Inflammatory macrophage treated with lipopolysaccharide for 4 hours (primary cell): ENCODE results near the gene BRPF3.

Experiments used
- DNase-seq: peaks from one replicate; pipeline ENCODE4 v3.0.0-alpha.2; 2020

Gene BRPF3

DNA sequence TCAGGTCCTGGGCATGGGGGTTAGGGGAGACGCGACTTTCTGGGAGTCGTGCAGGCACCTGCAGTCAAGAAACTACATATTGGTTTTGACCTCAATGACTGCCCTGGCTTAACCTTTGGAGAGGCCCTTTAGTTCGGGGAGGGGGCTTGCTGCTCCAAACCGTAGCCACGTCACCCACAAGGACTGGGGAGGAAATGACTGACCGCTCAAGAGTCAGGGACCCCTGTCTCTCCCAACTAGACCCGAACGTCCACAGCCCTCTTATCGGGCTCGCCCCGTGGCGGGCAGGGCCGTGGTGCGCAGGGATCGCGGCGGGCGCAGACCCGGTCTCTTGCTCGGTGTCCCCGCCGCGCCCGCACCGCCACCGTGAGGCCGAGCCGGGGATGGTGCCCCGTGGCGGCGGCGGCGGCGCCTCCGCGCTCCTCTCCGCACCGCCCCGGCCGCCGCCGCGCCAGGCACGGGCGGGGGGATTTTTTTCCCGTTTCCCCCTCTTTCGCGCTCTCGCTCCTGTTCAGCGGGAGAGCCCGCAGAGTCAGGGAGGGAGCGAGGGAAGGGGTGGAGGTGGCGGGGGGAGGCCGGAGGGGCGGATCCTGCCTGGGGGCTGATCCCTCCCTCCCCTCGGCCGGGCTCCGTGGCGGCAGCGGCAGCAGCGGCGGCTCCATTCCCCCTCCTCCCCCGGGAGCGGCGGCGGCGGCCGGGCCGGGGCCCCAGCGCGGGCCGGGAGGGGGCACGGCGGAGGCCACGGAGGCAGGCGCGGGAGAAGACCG, at the start of gene BRPF3:
TSS of gene BRPF3 (plus strand) at position 632 of the 767 bp plus-strand sequence. CDS start 3,579 bp downstream, outside the sequence.
- peak; percentile 79 for DNase-seq

DNA sequence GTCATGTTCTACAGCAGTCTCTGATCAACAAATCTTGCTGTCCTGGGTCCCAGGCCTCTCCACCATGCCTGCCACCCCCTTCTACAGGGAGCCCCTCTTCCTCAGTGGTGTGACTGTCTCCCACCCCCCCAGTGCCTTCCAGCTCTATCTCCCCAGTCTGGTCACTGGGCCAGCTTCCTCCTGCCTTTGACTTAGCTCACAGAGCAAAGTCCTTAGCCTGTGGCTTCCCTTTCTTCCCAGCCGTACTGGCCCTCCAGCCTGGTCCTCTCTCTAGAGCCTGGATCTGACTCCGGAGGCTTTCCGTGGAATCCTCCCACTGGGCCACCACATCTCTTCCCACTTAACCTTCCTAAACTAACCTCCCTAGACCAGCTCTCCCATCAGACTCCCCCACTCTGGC, 49.2 kb upstream of the BRPF3 start:
- DNase-seq: no peak

DNA sequence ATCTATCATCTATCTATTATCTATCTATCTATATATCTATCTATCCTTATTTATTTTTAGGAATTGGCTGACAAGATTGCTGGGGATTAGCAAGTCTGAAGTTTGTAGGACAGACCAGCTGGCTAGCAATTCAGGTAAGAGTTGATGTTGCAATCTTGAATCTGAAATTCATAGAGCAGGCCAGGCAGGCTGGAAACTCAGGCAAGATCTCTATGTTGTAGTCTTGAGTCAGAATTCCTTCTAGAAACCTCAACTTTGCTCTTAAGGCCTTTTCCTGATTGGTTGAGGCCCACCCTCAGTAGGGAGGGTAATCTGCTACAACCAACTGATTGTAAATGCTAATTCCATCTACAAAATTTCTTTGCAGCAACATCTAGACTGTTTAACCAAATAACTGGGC, 47.1 kb upstream of the BRPF3 start:
- no peak for DNase-seq

DNA sequence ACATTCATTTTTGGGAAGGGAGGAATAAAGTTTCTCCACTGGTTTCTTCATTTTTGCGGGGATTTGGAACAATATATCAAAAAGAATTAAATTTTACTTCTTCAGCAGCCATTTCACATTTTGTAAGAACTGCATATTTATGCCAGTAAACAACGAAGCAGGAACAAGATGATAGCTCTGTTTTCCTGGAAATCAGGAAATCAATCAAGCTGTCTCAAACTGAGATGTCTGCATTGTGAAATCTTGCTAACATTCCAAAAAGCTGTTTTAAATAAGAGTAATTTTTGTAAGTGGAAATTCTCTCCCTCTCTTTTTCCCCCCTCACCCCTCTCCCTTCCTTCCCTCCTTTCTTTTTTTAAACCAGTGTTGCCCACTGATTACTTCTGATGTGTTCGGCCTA, 46.3 kb upstream of the BRPF3 start:
- no peak for DNase-seq

DNA sequence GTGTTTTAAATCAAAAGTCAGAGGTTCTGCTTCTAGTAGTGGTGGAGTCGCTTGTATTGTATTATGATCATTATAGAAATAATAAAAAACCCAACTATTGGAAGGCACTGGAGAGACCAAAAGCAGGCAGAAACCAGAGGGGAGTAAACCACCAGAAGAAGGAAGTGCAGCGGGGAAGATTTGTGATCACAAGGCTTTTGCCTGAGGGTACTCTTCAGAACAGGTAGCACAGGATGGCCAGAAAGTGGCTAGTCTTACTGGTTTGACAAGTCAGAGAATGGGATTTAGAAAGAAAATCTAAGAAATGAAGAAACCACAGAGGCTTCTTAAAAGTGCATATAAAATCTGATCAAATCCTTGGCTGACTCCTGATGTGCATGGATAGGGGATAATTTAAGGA, 42.3 kb upstream of the BRPF3 start:
- DNase-seq: no peak

DNA sequence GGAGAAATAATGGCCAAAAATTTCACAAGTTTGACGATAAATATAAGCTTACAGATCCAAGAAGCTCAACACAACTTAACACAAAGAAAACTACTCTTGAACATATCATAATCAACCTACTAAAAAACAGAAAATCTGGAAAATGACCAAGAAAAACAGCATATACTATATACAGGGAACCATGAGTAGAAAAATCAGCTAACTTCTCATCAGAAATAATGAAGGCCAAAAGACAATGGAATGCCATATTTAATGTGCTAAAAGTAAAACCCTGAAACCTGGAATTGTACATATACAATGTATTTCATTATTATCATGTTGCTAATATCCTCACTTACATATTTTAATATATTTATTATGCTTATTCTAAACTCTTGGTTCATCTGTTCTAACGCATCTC, 40.9 kb upstream of the BRPF3 start:
- no peak for DNase-seq

DNA sequence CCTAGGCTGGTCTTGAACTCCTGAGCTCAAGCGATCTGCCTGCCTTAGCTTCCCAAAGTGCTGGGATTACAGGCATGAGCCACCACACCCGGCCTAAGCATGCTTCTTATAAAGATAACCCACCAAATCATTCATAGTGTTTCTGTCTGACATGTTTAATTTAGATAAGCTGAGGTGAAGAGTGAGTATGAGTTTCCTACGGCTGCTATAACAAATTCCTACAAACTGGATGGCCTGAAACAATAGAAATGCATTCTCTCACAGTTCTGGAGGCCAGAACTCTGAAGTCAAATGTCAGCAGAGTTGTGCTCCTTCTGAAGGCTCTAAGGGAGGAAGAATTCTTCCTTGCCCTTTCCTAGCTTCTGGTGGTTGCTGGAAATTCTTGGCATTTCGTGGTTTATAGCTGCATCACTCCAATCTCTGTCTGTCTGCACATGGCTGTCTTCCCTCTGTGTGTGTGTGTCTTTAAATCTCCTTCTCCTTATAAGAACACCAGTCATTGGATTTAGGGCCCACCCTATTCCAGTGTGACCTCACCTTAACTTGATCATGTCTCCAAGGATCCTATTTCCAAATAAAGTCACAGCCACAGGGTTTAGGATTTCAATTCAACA, 36.3 kb upstream of the BRPF3 start:
- DNase-seq: no peak

DNA sequence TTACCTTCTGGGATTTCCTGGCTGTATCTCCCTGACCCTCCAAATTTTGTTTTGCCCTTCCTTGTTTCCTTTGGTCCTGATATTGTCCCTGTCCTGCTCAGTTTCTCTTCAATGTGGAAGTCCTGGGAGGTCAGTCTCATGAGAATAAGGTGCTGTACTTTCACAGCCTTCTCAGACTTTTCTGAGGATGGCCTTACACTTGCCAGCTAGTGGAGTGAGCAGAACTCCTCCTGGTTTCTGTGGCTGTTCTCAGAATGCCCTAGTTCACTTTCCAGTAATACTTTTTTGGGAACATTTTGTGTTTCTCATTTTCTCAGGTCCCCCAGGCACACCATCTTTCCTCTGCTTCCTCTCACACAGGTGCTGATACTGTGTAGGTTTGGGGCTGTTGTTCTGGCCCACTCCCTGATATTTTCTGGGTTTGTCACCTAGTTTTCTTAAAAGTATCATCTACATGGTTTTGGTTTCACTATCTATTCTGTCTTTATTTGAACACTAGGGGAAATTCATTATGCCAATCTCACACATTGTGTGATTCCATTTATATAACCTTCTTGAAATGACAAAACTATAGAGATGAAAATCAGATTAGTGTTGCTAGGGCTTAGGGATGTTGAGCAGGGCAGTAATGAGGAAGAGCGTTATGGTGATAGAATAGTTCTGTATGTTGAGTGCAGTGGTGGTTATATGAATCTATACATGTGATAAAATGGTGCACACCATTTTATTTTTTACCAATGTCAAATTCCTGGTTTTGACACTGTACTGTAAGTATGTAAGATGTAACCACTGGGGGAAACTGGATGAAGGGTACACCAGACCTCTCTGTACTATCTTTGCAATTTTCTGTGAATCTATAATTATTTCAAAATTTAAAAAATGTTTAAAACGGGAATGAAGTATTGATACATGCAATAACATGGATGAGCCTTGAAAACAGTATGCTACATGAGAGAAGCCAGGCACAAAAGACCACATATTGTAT, 27.2 kb upstream of the BRPF3 start:
- DNase-seq: no peak

DNA sequence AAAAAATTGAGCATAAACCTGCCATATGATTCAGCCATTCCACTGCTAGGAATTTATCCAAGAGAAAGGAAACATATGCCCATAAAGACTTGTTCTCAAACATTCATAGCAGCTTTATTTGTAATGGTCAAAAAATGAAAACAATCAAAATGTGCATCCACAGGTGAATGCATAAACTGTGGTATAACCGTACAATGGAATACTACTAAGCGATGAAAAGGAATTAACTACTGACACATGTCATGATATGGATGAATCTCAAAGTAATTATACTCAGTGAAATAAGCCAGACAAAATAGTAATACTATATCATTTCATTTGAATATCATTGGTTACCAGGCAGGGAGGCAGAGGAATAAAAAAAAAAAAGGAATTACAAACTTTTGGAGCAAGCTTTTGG, 25.8 kb upstream of the BRPF3 start:
- no peak for DNase-seq

DNA sequence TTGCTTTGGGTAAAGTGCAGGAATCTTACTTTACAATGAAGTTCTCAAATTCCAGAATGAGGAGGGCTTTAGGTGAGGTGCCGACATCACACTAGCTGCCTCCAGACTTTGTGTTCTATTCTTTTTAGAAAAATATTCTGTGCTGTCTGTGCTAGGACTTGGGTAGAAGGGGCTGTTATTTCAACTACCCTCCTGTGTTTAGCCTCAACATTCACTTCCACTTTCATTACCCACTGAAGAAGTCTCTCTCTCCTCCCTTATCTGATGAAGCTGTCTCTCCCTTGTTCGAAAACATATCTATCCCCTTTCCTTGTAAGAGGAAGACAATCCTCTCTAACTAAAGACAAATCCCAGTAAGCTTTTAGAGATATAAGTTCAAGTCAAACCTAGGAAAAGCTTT, 25.0 kb upstream of the BRPF3 start:
- no peak for DNase-seq

DNA sequence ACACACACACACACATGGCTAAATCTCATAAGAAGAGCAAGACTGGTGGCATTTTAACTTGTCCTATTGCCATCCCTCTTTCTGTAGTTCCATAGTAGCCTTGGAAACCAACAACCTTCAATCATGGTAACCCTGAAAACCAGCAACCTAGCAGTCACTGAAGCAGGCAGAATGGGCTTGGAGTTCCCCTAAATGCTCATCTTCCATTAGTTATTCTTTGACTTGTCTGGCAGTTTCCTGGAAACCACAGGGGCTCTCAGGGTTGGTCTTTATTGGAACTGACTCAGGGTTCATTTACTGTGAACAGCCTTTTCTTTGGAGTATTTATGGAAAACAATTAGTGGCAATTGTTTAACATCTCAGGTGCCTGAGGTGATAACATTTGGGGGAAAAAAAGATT, 19.4 kb upstream of the BRPF3 start:
- no peak for DNase-seq

DNA sequence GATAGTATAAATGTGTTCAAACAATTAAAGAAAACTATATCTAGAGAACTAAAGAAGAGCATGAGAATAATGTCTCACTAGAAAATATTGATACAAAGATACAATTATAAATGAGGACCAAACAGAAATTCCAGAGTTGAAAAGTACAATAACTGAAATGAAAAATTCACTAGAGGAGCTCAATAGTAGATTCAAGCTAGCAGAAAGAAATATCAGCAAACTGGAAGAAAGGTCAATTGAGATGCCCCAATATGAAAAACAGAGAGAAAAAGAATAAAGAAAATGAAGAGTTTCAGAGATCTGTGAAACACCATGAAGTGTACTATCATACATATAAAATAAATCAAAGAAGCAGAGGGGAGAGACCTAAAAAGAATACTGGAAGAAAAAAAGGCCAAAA, 18.0 kb upstream of the BRPF3 start:
- no peak for DNase-seq

DNA sequence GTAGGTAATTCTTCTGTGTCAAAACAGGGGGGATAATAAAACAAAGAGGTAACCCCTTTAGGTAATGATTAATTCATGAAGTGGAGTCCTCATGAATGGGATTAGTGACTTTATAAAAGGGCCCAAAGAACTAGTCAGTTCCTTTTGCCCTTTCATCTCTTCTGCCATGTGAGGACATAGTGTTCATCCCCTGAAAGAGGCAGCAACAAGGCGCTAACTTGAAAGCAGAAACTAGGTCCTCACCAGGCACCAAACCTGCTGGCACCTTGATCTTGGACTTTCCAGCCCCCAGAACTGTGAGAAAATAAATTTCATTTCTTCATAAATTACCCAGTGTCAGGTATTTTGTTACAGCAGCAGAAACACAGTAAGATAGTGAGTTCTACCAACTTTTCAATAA, 16.4 kb upstream of the BRPF3 start:
- DNase-seq: no peak

DNA sequence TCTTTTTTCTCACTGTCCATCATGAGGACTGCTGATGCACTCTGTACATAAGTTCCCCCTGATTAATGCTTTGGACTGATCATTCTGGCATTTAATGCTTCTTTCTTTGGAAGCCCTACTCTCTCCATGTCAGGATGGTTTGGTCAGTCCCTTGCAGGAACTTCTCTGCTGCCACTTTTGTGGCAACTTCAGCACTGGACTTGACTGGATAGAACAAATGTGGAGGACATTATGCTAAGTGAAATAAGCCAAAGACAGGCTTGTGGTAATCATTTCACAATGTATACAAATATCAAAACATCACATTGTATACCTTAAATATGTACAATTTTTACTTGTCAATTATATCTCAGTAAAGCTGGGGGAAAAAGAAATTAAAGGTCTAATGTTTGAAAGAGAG, 12.2 kb upstream of the BRPF3 start:
- DNase-seq: no peak

DNA sequence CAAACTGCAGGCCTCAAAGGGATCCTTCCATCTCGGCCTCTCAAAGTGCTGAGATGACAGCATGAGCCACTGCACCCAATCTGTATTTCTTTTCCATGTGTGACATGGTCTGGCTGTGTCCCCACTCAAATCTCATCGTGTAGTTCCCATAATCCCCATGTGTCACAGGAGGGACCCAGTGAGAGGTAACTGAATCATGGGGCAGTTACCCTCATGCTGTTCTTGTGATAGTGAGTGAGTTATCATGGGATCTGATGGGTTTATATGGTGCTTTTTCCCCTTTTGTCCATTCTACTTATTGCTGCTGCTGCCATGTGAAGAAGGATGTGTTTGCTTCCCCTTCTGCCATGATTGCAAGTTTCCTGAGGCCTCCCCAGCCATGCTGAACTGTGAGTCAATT, 10.3 kb upstream of the BRPF3 start:
- no peak for DNase-seq

DNA sequence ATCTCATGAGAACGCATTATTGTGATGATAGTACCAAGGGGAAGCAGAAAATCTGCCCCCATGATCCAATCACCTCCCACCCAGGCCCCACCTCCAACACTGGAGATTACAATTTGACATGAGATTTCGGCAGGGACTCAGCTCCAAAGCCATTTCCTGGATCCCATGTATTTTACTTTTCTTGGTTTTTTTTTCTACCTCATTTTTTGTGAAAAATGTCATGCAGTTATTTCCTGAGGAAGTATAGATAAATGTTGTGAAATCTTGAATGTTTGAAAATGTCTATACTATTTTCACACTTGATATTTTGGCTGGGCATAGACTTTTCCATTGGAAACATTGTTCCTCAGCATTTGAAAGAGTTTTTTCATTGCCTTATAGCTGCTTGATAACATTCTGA, 9.1 kb upstream of the BRPF3 start:
- DNase-seq: peak; percentile 28

DNA sequence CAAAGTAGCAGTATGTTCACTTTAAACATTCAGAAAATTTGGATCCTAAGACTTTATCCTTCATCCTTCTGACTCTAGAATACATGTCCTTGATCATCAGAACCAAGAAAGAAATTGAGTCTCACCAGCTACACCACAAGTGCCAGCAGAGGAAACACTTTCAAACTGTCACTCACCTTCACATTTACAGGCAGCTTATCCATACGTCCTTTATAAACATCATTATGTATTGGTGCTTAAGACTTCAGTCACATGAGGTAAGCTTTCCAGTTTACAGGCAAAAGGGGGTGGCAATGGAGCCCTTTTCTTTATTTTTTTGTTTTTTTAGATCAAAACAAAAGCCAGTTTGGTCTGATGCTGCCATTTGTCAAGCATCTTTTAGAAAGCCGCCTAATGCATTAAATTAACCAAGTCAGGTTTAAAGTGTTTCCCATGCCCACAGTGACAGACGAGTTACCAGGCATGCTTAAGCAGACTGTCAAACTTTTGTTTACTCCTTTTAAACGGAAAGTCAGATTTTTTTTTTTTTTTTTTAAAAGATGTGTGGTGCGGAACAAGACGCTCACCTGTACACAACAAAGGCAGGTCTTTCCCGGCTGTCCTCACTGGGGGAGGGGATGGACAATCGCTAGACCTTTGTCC, 952 bp upstream of the BRPF3 start:
- no peak for DNase-seq

DNA sequence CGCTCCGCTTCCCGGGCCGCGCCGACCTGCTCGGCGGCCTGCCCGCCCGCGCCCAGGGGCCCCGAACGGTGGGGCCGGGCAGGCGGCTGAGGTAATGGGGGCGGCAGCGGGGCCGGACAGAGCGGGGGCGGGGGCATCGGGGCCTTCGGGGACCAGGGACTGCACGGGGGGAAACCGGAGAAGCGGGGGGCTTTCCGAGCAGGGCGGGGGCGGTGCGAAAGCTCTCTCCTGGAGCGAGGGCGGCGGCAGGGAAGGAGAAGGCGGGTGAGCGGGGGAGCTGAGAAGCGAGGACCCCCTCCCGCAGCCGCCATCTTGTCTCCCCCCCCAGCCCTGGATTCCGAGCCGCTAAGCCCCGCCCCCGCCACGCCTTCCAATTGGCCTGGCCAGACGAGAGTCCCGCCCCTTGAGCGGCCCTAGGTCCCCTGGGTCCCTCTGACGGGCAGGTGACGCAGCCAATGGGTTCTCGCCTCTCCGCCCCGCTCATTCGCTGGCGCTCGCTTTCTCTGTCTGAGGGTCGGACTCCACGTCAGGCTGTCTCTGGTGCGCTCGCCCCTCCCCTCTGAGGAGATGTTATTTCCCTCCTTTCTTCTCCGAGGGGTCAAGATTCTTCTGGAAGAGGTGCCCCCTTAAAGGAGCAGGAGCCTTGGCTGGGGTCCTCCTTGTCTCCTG, 470 bp downstream of the BRPF3 start:
- peak; percentile 99 for DNase-seq

DNA sequence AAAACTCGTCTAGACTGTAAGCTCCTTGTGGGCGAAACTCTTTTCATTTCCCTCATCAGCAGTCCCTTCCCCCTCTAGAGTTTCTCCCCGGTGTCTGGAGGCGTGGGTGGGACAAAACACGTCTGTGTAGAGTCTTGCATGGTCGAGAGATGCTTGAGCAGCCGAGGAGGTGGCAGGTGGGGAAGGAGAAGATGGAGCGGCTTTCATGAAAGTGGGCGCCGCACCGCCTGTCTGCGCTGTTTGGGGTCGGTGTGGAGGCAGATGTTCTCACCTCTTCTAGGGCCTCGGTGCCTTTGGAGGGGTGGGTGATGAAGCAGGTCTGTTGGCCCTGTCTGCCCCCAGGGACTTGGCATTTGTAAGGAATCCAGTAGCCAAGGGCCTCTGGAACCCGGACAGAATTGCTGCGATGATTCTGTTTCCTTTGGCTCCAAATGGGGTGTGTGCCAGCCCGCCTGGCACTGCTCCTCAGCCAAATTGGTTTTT, 1.2 kb downstream of the BRPF3 start:
- DNase-seq: no peak

DNA sequence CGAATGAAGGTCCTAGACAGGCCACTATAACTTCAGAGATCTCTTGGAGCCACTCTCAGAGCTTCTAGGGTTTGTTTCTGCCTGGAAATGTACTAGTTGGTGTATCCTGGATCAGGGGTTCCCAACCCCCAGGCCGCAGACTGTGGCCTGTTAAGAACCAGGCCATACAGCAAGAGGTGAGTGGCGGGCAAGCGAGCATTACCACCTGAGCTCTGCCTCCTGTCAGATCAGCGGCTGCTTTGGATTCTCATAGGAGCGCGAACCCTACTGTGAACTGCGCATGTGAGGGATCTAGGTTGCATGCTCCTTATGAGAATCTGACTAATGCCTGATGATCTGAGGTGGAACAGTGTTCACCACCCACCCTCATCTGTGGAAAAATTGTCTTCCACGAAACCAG, 2.4 kb downstream of the BRPF3 start:
- DNase-seq: no peak

DNA sequence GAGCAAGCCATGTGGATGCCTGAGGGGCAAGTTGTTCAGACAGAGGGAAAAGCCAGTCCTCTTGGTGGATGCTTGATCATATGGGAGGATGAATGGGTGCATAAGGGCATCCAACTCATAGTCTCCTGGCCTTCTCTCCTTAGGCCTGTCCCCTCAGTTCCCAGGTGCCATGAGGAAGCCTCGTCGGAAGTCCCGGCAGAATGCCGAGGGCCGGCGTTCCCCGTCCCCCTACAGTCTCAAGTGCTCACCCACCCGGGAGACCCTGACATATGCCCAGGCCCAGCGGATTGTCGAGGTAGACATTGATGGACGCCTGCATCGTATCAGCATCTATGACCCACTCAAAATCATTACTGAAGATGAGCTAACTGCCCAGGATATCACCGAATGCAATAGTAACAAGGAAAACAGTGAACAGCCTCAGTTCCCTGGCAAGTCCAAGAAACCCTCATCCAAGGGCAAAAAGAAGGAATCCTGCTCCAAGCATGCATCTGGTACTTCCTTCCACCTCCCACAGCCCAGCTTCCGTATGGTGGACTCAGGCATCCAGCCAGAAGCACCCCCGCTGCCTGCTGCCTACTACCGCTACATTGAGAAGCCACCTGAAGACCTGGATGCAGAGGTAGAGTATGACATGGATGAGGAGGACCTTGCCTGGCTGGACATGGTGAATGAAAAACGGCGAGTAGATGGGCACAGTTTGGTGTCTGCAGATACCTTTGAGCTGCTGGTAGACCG, 3.8 kb downstream of the BRPF3 start:
- DNase-seq: no peak
